ENCODE data around the gene COL23A1. TPM values are rescaled to one million over a fixed set of nuclear protein-coding genes. Genes with fewer than 3 reads are reported as not detected.

COL23A1 gene
- total and polyA plus RNA-seq, 2 donors (not counting 1 experiment from before 2014, with no cell fraction given) = not detected

DNA sequence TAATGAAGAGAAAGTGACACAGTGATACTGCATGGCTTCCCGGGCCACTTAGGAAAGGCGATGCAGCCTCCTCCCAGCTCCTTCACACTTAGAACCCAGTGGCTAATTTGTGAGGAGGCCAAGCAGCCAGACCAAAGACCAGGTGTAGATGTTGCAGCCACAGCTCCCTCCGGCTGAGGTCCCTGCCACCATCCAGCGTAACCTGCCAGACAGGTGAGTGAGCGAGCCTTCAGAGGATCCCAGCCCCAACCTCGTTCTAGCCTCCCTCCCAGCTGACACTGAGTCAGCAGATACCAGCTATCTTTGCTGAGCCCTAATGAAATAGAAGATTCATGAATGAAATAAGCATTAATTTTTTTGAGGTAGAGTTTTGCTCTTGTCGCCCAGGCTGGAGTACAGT lies 59.7 kb downstream of the COL23A1 start:
- no peak overlapping the region for H2AFZ ChIP-seq (ENCODE audit: low read length)
- H3K9ac ChIP-seq (ENCODE audit: insufficient read depth, low read length) = no peak overlapping the region
- H3K9me3 ChIP-seq (ENCODE audit: control insufficient read depth, insufficient read depth, low read depth, low read length) = no peaks in the 10 kb centered on the region
- H4K20me1 ChIP-seq (ENCODE audit: control insufficient read depth, extremely low read depth, insufficient read depth, low read length) = no peaks in the 10 kb centered on the region
- H3K27me3 ChIP-seq (ENCODE audit: control insufficient read depth, insufficient read depth, low read length) = no peaks in the 10 kb centered on the region
- H3K36me3 ChIP-seq (ENCODE audit: control insufficient read depth, insufficient read depth, low read length) = no peaks in the 10 kb centered on the region
- no peaks in the 10 kb centered on the region for H3K79me2 ChIP-seq (ENCODE audit: control insufficient read depth, insufficient read depth, low read length)
- TF ChIP-seq EZH2 (IDR thresholded peaks at IDR 0.05; ENCODE audit: low read length, missing control alignments) (no peak), CTCF (conservative IDR thresholded peaks at IDR 0.05 in 1 of 2, IDR thresholded peaks at IDR 0.05 in 1 of 2; ENCODE audit: low read depth in 1 of 2, low read length in 2 of 2) (no peak)
- no peak overlapping the region for H3K4me3 ChIP-seq (replicated peaks in 1 of 4; ENCODE audit: control extremely low read depth in 1 of 4, insufficient read depth in 1 of 4, low read depth in 3 of 4, low read length in 4 of 4)
- no peak for DNase-seq (ENCODE audit: low read depth in 2 of 2)
- H3K27ac ChIP-seq (ENCODE audit: insufficient read depth, low read length) = no peak overlapping the region
- H3K4me2 ChIP-seq (ENCODE audit: extremely low read depth, insufficient read depth, low read length) = no peak overlapping the region
- no peaks in the 10 kb centered on the region for H3K4me1 ChIP-seq (ENCODE audit: control insufficient read depth, extremely low read depth, insufficient read depth, low read length)

DNA sequence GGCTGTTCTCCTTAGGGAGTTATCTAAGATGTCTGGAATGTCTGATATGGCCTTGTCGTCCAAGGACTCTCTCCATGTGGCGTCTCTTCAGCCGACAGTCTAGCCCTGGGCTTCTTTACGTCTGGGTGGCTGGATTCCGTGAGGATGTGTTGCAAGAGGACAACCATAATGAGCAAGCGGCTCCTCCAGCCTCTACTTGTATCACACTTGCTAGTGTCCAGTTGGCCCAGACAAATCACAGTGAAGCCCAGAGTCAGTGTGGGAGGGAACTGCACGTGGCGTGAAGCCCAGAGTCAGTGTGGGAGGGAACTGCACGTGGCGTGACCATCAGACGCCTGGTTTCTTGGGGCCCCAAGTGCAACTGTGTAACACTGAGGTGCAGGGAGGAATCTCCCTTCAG lies 61.1 kb downstream of the COL23A1 start:
- H3K9me3 ChIP-seq (ENCODE audit: control insufficient read depth, insufficient read depth, low read depth, low read length) = no peaks in the 10 kb centered on the region
- no peak overlapping the region for H2AFZ ChIP-seq (ENCODE audit: low read length)
- H3K79me2 ChIP-seq (ENCODE audit: control insufficient read depth, insufficient read depth, low read length) = no peaks in the 10 kb centered on the region
- no peaks in the 10 kb centered on the region for H3K27me3 ChIP-seq (ENCODE audit: control insufficient read depth, insufficient read depth, low read length)
- no peak overlapping the region for H3K4me3 ChIP-seq (replicated peaks in 1 of 4; ENCODE audit: control extremely low read depth in 1 of 4, insufficient read depth in 1 of 4, low read depth in 3 of 4, low read length in 4 of 4)
- no peak overlapping the region for H3K4me2 ChIP-seq (ENCODE audit: extremely low read depth, insufficient read depth, low read length)
- H3K27ac ChIP-seq (ENCODE audit: insufficient read depth, low read length) = no peak overlapping the region
- no peaks in the 10 kb centered on the region for H4K20me1 ChIP-seq (ENCODE audit: control insufficient read depth, extremely low read depth, insufficient read depth, low read length)
- DNase-seq (ENCODE audit: low read depth in 2 of 2) = no peak
- TF ChIP-seq EZH2 (IDR thresholded peaks at IDR 0.05; ENCODE audit: low read length, missing control alignments) (no peak), CTCF (conservative IDR thresholded peaks at IDR 0.05 in 1 of 2, IDR thresholded peaks at IDR 0.05 in 1 of 2; ENCODE audit: low read depth in 1 of 2, low read length in 2 of 2) (no peak)
- H3K4me1 ChIP-seq (ENCODE audit: control insufficient read depth, extremely low read depth, insufficient read depth, low read length) = no peaks in the 10 kb centered on the region
- H3K36me3 ChIP-seq (ENCODE audit: control insufficient read depth, insufficient read depth, low read length) = no peaks in the 10 kb centered on the region
- H3K9ac ChIP-seq (ENCODE audit: insufficient read depth, low read length) = no peak overlapping the region

DNA sequence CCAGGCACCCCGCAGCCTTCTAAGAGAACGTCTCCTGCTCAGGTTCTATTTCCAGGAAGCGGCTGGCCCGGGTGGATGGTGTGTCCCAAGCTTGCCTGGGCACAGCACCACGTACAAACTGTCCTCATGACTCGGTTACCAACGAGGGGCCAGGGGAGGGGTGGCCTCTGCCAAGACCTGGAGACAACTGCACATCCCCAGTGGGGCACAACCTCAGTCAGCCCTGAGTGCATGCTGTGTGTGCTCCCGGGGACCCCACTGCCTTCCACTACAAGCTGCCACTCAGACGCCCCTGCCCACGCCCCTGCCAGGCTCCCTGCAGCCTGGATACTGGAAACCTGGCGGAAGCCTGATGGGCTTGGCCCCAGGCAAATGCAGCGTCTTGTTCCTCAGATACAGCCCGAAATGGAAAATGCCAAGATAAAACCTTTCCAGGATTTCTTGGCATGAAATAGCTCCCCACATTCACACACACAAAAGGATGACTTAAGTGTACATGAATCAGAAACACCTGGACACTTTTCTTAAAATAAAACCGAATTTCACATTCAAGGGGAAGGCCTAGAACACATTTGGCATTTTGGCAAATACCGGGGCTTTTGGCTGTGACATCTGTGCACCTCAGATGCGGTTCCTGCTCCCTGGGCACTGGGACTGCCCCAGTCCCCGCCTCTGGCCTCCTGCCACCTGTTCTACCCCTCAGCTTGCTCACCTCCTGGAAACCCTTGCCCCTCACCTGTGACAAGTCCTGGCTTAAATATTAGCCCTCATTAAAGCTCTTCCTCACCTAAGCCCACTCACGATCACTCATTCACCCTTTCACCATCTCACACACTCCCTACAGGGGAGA lies 62.5 kb downstream of the COL23A1 start:
- Histone ChIP-seq H3K4me1 (ENCODE audit: control insufficient read depth, extremely low read depth, insufficient read depth, low read length) (no peaks in the 10 kb centered on the region), H3K36me3 (ENCODE audit: control insufficient read depth, insufficient read depth, low read length) (no peaks in the 10 kb centered on the region), H2AFZ (ENCODE audit: low read length) (no peak overlapping the region), H3K79me2 (ENCODE audit: control insufficient read depth, insufficient read depth, low read length) (no peaks in the 10 kb centered on the region), H3K9ac (ENCODE audit: insufficient read depth, low read length) (no peak overlapping the region), H4K20me1 (ENCODE audit: control insufficient read depth, extremely low read depth, insufficient read depth, low read length) (no peaks in the 10 kb centered on the region), H3K9me3 (ENCODE audit: control insufficient read depth, insufficient read depth, low read depth, low read length) (no peaks in the 10 kb centered on the region), H3K27me3 (ENCODE audit: control insufficient read depth, insufficient read depth, low read length) (no peaks in the 10 kb centered on the region), H3K4me3 (replicated peaks in 1 of 4; ENCODE audit: control extremely low read depth in 1 of 4, insufficient read depth in 1 of 4, low read depth in 3 of 4, low read length in 4 of 4) (no peak overlapping the region), H3K4me2 (ENCODE audit: extremely low read depth, insufficient read depth, low read length) (no peak overlapping the region), H3K27ac (ENCODE audit: insufficient read depth, low read length) (no peak overlapping the region)
- no peak for DNase-seq (ENCODE audit: low read depth in 2 of 2)
- TF ChIP-seq CTCF (conservative IDR thresholded peaks at IDR 0.05 in 1 of 2, IDR thresholded peaks at IDR 0.05 in 1 of 2; ENCODE audit: low read depth in 1 of 2, low read length in 2 of 2) (no peak), EZH2 (IDR thresholded peaks at IDR 0.05; ENCODE audit: low read length, missing control alignments) (no peak)

Measured in fibroblast of lung (primary cell).